CD14-positive monocyte (primary cell): ENCODE measurements around the gene GTPBP4. TPM values are rescaled to one million over a fixed set of nuclear protein-coding genes. Genes with fewer than 3 reads are reported as not detected.

Experiments
- DNase-seq, 3 donors: peaks; one replicate each; pipeline ENCODE4 v3.0.0-alpha.2; 2011 to 2022
- H2AFZ ChIP-seq: 2 replicates; pipeline ENCODE4 v1.6.0; 2012; ENCODE audit warnings: mild to moderate bottlenecking, low read depth, low read length, inconsistent platforms; ENCODE audit not compliant: insufficient read depth, poor library complexity, severe bottlenecking
- H3K27ac ChIP-seq, 2 donors: 1 replicate in 1 of 2; 2 replicates in 1 of 2; pipeline ENCODE4 v1.5.1; 2012 to 2013; ENCODE audit warnings: low read length in 2 of 2, control low read depth in 1 of 2, inconsistent platforms in 1 of 2, low read depth in 1 of 2, mild to moderate bottlenecking in 1 of 2
- H3K27me3 ChIP-seq, 2 donors: one replicate each; pipeline versions ENCODE4 v1.6.0 to v1.6.1; 2011 to 2013; ENCODE audit warnings: low read length in 2 of 2; ENCODE audit not compliant: control insufficient read depth in 2 of 2, insufficient read depth in 2 of 2
- H3K36me3 ChIP-seq, 2 donors: replicated peaks in 1 of 2; 1 replicate in 1 of 2; 2 replicates in 1 of 2; pipeline versions ENCODE4 v1.5.1 to v1.6.1; 2012 to 2013; ENCODE audit warnings: low read length in 2 of 2, control low read depth in 1 of 2, inconsistent platforms in 1 of 2, mild to moderate bottlenecking in 1 of 2; ENCODE audit not compliant: insufficient read depth in 2 of 2, control insufficient read depth in 1 of 2
- H3K4me1 ChIP-seq, 2 donors: 1 replicate in 1 of 2; 2 replicates in 1 of 2; pipeline versions ENCODE4 v1.5.1 to v1.6.1; 2012 to 2013; ENCODE audit warnings: low read length in 2 of 2, control low read depth in 1 of 2, inconsistent platforms in 1 of 2, mild to moderate bottlenecking in 1 of 2, moderate library complexity in 1 of 2; ENCODE audit not compliant: insufficient read depth in 2 of 2, control insufficient read depth in 1 of 2
- H3K4me2 ChIP-seq: replicated peaks from 2 replicates; pipeline ENCODE3; 2012; ENCODE audit warnings: low read length, moderate library complexity, mild to moderate bottlenecking; ENCODE audit not compliant: poor library complexity, severe bottlenecking; ENCODE audit errors: extremely low read depth
- H3K4me3 ChIP-seq, 3 experiments: fragments of 200-600 bp in 1 of 3; sonication (generic) in 1 of 3; replicated peaks in 1 of 3; 1 replicate in 2 of 3; 2 replicates in 1 of 3; pipeline ENCODE4 v1.5.1; 2011 to 2013; ENCODE audit warnings: low read length in 3 of 3, mild to moderate bottlenecking in 3 of 3, control low read depth in 2 of 3, low read depth in 2 of 3, inconsistent platforms in 1 of 3, moderate library complexity in 1 of 3
- H3K79me2 ChIP-seq: 2 replicates; pipeline ENCODE4 v1.6.0; 2012; ENCODE audit warnings: mild to moderate bottlenecking, control low read depth, inconsistent platforms, low read length, moderate library complexity; ENCODE audit not compliant: insufficient read depth
- H3K9ac ChIP-seq: 2 replicates; pipeline ENCODE4 v1.6.0; 2017; ENCODE audit warnings: low read length, mild to moderate bottlenecking; ENCODE audit not compliant: insufficient read depth, poor library complexity, severe bottlenecking
- H3K9me3 ChIP-seq, 2 donors: replicated peaks in 1 of 2; 1 replicate in 1 of 2; 2 replicates in 1 of 2; pipeline versions ENCODE4 v1.5.1 to v1.6.1; 2012 to 2013; ENCODE audit warnings: low read length in 2 of 2, control low read depth in 1 of 2; ENCODE audit not compliant: control insufficient read depth in 1 of 2, insufficient read depth in 1 of 2
- H4K20me1 ChIP-seq: 2 replicates; pipeline ENCODE4 v1.6.0; 2012; ENCODE audit warnings: mild to moderate bottlenecking, low read length, control low read depth, moderate library complexity; ENCODE audit not compliant: insufficient read depth
- H3K27ac Mint-ChIP-seq, 7 donors: one replicate each; pipeline ENCODE4 v1.8.0; 2020; ENCODE audit warnings: mild to moderate bottlenecking in 7 of 7, mixed read lengths in 7 of 7, moderate library complexity in 6 of 7, inconsistent platforms in 2 of 7
- H3K27me3 Mint-ChIP-seq, 3 donors: one replicate each; pipeline ENCODE4 v1.8.0; 2021 to 2022; ENCODE audit warnings: low read depth in 3 of 3, mild to moderate bottlenecking in 3 of 3, mixed read lengths in 3 of 3, moderate library complexity in 3 of 3, inconsistent platforms in 1 of 3
- H3K36me3 Mint-ChIP-seq, 2 donors: one replicate each; pipeline ENCODE4 v1.8.0; 2020; ENCODE audit warnings: mixed read lengths in 2 of 2, inconsistent platforms in 1 of 2, mild to moderate bottlenecking in 1 of 2
- H3K4me1 Mint-ChIP-seq: one replicate; pipeline ENCODE4 v1.8.0; 2020; ENCODE audit warnings: mild to moderate bottlenecking, mixed read lengths
- H3K4me3 Mint-ChIP-seq, 2 donors: one replicate each; pipeline ENCODE4 v1.8.0; 2020; ENCODE audit warnings: mild to moderate bottlenecking in 2 of 2, mixed read lengths in 2 of 2, moderate library complexity in 1 of 2
- H3K9me3 Mint-ChIP-seq, 7 donors: one replicate each; pipeline ENCODE4 v1.8.0; 2020 to 2022; ENCODE audit warnings: mixed read lengths in 7 of 7, mild to moderate bottlenecking in 6 of 7, moderate library complexity in 6 of 7, inconsistent platforms in 2 of 7
- CTCF ChIP-seq: fragments of 200-600 bp; IDR thresholded peaks from one replicate; pipeline ENCODE4 v1.8.0; 2022; ENCODE audit warnings: antibody characterized with exemption, mild to moderate bottlenecking
- WGBS: methylation state at CpG from one replicate; pipeline ENCODE4 v1.1.5; 2013; ENCODE audit warnings: missing lambda C conversion rate; ENCODE audit not compliant: insufficient coverage; 5-methylcytosine and 5-hydroxymethylcytosine counted together
- intact Hi-C, 2 donors: fragments of 100-400 bp; cut with micrococcal nuclease; formaldehyde crosslinking; loops; one replicate each; pipeline versions ENCODE4 v1.15.0 to v1.15.1; 2023
- polyA plus RNA-seq, 3 donors: library from polyadenylated mRNA; depleted of rRNA in 1 of 3; unstranded in 2 of 3; stranded (reverse) in 1 of 3; fragments of 300-500 nt in 2 of 3; fragments of >200 nt in 1 of 3; fragmentation: Illumina TruSeq in 2 of 3; gene quantifications; 1 replicate in 2 of 3; 2 replicates in 1 of 3; pipeline ENCODE4 v1.2.3, GENCODE V29; 2012 to 2021

Gene GTPBP4
- polyA plus RNA-seq, 3 donors = 9.9 to 16.1 (median 12.2) TPM

- Histone ChIP-seq H3K27me3 (no peaks in the 10 kb centered on the region), H3K9me3 (peaks cover 36 to 53% of the 10 kb centered on the region in 2 donors), H4K20me1 (no peaks in the 10 kb centered on the region), H3K27ac (no peak overlapping the region), H3K4me2 (no peak overlapping the region), H3K9ac (no peak overlapping the region), H3K36me3 (peaks cover 0 to 6% of the 10 kb centered on the region in 2 donors), H3K4me3 (no peak overlapping the region), H3K4me1 (no peaks in the 10 kb centered on the region), H2AFZ (no peak overlapping the region), H3K79me2 (no peaks in the 10 kb centered on the region)
- no CpG with 5 or more reads among the region's 2 CpGs for WGBS
- DNase-seq = no peak
- intact Hi-C loops = no loop called here
- H3K27ac Mint-ChIP-seq = no peak overlapping the region
- TF ChIP-seq CTCF = no peak
- no peak overlapping the region for H3K4me3 Mint-ChIP-seq
- peaks cover 25 to 46% (median 36%) of the 10 kb centered on the region in 7 donors for H3K9me3 Mint-ChIP-seq
- H3K36me3 Mint-ChIP-seq = peaks cover 0 to 17% of the 10 kb centered on the region in 2 donors
- no peaks in the 10 kb centered on the region for H3K4me1 Mint-ChIP-seq
- peaks cover 0 to 5% (median 0%) of the 10 kb centered on the region in 3 donors for H3K27me3 Mint-ChIP-seq
Measured at GRCh38 chr10:978826-979421, 9.3 kb upstream of the GTPBP4 start.

- Histone ChIP-seq H3K36me3 (peaks cover 0 to 6% of the 10 kb centered on the region in 2 donors), H3K27ac (no peak overlapping the region), H3K9ac (no peak overlapping the region), H3K9me3 (peaks cover 36 to 50% of the 10 kb centered on the region in 2 donors), H2AFZ (no peak overlapping the region), H3K79me2 (no peaks in the 10 kb centered on the region), H4K20me1 (no peaks in the 10 kb centered on the region), H3K4me2 (no peak overlapping the region), H3K4me3 (no peak overlapping the region), H3K27me3 (no peaks in the 10 kb centered on the region), H3K4me1 (no peaks in the 10 kb centered on the region)
- intact Hi-C loops = no loop called here
- DNase-seq = no peak
- WGBS = 100% methylated on average over 4 of the region's 5 CpGs
- H3K27ac Mint-ChIP-seq = no peak overlapping the region
- H3K36me3 Mint-ChIP-seq = peaks cover 0 to 17% of the 10 kb centered on the region in 2 donors
- H3K4me3 Mint-ChIP-seq = no peak overlapping the region
- H3K9me3 Mint-ChIP-seq = peaks cover 25 to 46% (median 33%) of the 10 kb centered on the region in 7 donors
- TF ChIP-seq CTCF = no peak
- peaks cover 0 to 5% (median 0%) of the 10 kb centered on the region in 3 donors for H3K27me3 Mint-ChIP-seq
- no peaks in the 10 kb centered on the region for H3K4me1 Mint-ChIP-seq
Measured at GRCh38 chr10:980468-981093, 7.7 kb upstream of the GTPBP4 start.
